Activated CD4-positive, alpha-beta T cell treated with anti-CD3 and anti-CD28 coated beads, Interleukin-2, amount 10 ng/mL, durations not matched to agents 24 days and 14 days (primary cell): ENCODE results near the gene CAPN5. TPM values are rescaled to one million over a fixed set of nuclear protein-coding genes. Genes with fewer than 3 reads are reported as not detected.
"Not testable (repeated sequence)": the region's sequence is repeated elsewhere in the genome, so short reads cannot be mapped to it uniquely, and the experiment has no call there.

ENCODE experiments used
- DNase-seq: peaks from one replicate; pipeline ENCODE4 v3.0.0; 2022
- H3K27ac Mint-ChIP-seq: one replicate; pipeline ENCODE4 v1.8.0; 2022; ENCODE audit warnings: mild to moderate bottlenecking, mixed read lengths
- H3K27me3 Mint-ChIP-seq: one replicate; pipeline ENCODE4 v1.8.0; 2022; ENCODE audit warnings: mixed read lengths
- H3K36me3 Mint-ChIP-seq: one replicate; pipeline ENCODE4 v1.8.0; 2022; ENCODE audit warnings: low read depth, mild to moderate bottlenecking, mixed read lengths
- H3K4me1 Mint-ChIP-seq: one replicate; pipeline ENCODE4 v1.8.0; 2021; ENCODE audit warnings: mixed read lengths
- H3K4me3 Mint-ChIP-seq: one replicate; pipeline ENCODE4 v1.8.0; 2022; ENCODE audit warnings: mild to moderate bottlenecking, moderate library complexity, mixed read lengths
- H3K9me3 Mint-ChIP-seq: one replicate; pipeline ENCODE4 v1.8.0; 2021; ENCODE audit warnings: mixed read lengths
- intact Hi-C: fragments of 100-400 bp; cut with micrococcal nuclease; formaldehyde crosslinking; loops from one replicate; pipeline ENCODE4 v1.15.1; 2023
- total RNA-seq: library from RNA; stranded (reverse); gene quantifications from 2 replicates; pipeline ENCODE4 v1.2.3, GENCODE V29; 2022

CAPN5 gene
- total RNA-seq, 1 donor from 2014 or later, result 0.30 TPM

- Mint-ChIP-seq H3K4me1 (peaks cover 7% of the 10 kb centered on the region), H3K27ac (no peak overlapping the region)
- intact Hi-C loops, result loop anchor here (5.0 kb wide), 4 partner anchors 132 to 317 kb away; partner anchors contain the start of gene ACER3
These were observed 17.7 kb upstream of the CAPN5 start for GRCh38 chr11:77049026-77049425.

DNA sequence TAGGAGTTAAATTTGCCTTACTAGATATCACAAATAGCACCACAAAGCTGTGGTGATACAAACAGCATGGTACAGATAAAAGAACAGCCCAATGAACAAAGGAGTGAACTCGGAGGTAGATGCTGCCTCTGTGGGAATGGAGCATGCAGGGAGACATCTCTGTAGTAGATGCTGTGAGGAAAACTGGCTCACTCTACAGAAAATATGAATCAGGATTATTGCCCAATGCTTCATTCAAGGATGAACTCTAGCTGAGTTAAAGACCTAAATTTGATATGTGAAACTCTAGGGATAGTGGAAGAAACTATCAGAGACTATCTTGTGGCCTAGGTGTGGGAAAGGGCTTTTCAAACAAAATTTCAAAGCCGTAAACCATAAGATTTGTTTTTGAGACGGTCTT, 15.3 kb upstream of the CAPN5 start:
- H3K9me3 Mint-ChIP-seq, result no peaks in the 10 kb centered on the region
- peaks cover 4% of the 10 kb centered on the region for H3K4me1 Mint-ChIP-seq
- no peak for DNase-seq
- H3K36me3 Mint-ChIP-seq, result no peaks in the 10 kb centered on the region
- no peak overlapping the region for H3K27ac Mint-ChIP-seq
- peaks cover 1% of the 10 kb centered on the region for H3K27me3 Mint-ChIP-seq
- no peak overlapping the region for H3K4me3 Mint-ChIP-seq
- intact Hi-C loops, result no loop called here

More at GRCh38 chr11:77049026-77049425, 17.7 kb upstream of the CAPN5 start:
- H3K27me3 Mint-ChIP-seq, result peaks cover 17% of the 10 kb centered on the region
- no peaks in the 10 kb centered on the region for H3K9me3 Mint-ChIP-seq
- H3K36me3 Mint-ChIP-seq, result no peaks in the 10 kb centered on the region
- H3K4me3 Mint-ChIP-seq, result no peak overlapping the region
- DNase-seq, result no peak

- Mint-ChIP-seq H3K27ac (no peak overlapping the region), H3K9me3 (no peaks in the 10 kb centered on the region), H3K27me3 (peaks cover 1% of the 10 kb centered on the region), H3K36me3 (no peaks in the 10 kb centered on the region), H3K4me1 (no peaks in the 10 kb centered on the region), H3K4me3 (no peak overlapping the region)
- intact Hi-C loops, result no loop called here
- DNase-seq, result no peak
These were observed 14.3 kb upstream of the CAPN5 start for GRCh38 chr11:77052518-77052917.

DNA sequence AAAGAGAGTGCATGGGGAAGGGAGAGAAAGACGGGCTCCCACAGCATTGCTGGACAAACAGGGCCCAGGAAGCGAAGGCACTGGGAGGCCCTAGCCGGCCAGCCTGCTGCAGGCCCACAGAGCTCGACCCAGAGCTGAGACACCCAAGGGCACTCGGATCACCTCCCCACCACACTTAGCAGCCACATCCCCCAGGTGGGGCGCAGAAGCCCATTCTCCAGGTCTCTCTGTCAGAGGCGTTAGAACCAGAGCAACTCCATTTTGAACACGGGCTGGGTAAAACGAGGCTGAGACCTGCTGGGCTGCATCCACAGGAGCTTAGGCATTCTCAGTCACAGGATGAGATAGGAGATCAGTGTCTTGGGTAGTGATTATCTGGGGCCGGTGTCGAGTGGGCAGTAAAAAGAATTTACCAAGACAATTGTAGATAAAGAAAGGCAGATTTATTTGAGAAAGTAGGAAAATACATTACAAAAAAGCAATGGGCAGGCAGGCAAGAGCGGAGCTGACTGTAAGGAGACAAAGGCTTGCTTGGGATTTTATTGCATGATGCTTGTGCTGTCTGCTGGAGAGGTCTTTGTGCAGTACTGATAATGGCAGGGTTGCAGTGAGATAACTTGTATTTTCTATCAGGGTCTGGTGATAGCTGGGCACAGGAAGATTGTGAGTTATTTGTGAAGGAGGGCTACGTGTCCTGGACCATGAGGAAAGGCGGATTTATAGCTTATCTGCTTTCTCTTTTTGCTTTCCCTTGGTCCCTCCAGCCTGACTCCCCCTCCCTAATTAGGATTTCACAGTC, 13.4 kb upstream of the CAPN5 start:
- Mint-ChIP-seq H3K9me3 (no peaks in the 10 kb centered on the region), H3K36me3 (no peaks in the 10 kb centered on the region), H3K27me3 (peaks cover 1% of the 10 kb centered on the region), H3K27ac (no peak overlapping the region), H3K4me1 (no peaks in the 10 kb centered on the region), H3K4me3 (no peak overlapping the region)
- intact Hi-C loops, result no loop called here
- no peak for DNase-seq

GRCh38 chr11:77054084-77054483, 12.7 kb upstream of the CAPN5 start:
- no peaks in the 10 kb centered on the region for H3K9me3 Mint-ChIP-seq
- H3K27me3 Mint-ChIP-seq, result peaks cover 1% of the 10 kb centered on the region
- no peak overlapping the region for H3K27ac Mint-ChIP-seq
- H3K36me3 Mint-ChIP-seq, result no peaks in the 10 kb centered on the region
- intact Hi-C loops, result no loop called here
- no peak for DNase-seq
- H3K4me3 Mint-ChIP-seq, result no peak overlapping the region
- no peaks in the 10 kb centered on the region for H3K4me1 Mint-ChIP-seq

DNA sequence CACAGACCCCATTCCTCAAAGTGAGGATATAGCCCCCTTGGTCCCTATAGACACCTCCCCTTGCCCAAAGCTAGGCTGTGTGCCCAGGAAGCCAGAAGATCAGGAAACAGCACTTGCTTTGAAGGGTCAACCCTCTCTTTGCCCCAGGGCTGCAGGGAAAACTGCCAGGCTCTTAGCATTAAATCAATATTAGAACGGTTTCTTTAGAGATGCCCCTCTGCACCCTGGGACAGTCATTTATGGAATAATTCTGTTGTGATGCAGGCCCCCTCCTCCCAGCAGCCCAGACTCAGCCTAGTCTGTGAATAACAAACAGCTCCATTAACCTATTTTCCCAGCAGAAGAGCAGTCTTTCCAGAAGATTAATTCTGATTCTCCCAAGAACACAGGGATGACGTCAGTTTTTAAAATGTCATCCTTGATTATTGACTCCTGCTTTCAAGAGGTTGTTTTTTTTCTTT, 11.6 kb upstream of the CAPN5 start:
- H3K4me3 Mint-ChIP-seq, result no peak overlapping the region
- H3K27me3 Mint-ChIP-seq, result peaks cover 1% of the 10 kb centered on the region
- intact Hi-C loops, result no loop called here
- no peaks in the 10 kb centered on the region for H3K36me3 Mint-ChIP-seq
- H3K4me1 Mint-ChIP-seq, result no peaks in the 10 kb centered on the region
- no peak for DNase-seq
- H3K27ac Mint-ChIP-seq, result no peak overlapping the region
- no peaks in the 10 kb centered on the region for H3K9me3 Mint-ChIP-seq

- Mint-ChIP-seq H3K27me3 (peaks cover 7% of the 10 kb centered on the region), H3K27ac (no peak overlapping the region), H3K9me3 (no peaks in the 10 kb centered on the region), H3K4me3 (no peak overlapping the region), H3K4me1 (no peaks in the 10 kb centered on the region), H3K36me3 (no peaks in the 10 kb centered on the region)
- DNase-seq, result no peak
- intact Hi-C loops, result no loop called here
These were observed 10.9 kb upstream of the CAPN5 start for GRCh38 chr11:77055913-77056312.

DNA sequence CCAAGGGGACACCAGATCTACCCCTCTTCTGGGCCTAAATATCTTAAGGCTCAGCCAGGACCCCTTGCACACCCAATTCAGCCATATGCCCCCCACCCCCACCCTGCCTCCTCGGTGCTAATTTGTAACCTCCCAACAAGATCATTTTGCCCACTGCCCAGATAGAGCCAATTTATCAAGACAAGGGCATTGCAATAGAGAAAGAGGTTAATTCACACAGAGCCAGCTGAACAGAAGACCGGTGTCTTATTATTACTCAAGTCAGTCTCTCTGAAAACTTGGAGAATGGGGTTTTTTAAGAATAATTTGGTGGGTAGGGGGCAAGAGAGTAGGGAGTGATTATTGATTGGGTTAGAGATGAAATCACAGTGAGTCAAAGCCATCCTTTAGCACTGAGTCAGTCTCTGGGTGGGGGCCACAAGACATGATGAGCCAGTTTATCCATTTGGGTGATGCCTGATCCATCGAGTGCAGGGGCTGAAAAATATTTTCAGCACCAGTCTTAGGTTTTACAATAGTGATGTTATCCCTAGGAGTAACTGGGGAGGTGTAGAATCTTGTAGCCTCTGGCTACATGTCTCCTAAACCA, 9.9 kb upstream of the CAPN5 start:
- Mint-ChIP-seq H3K4me3 (no peak overlapping the region), H3K9me3 (no peaks in the 10 kb centered on the region), H3K27ac (no peak overlapping the region), H3K4me1 (no peaks in the 10 kb centered on the region), H3K27me3 (peaks cover 12% of the 10 kb centered on the region), H3K36me3 (no peaks in the 10 kb centered on the region)
- no peak for DNase-seq
- intact Hi-C loops, result no loop called here

DNA sequence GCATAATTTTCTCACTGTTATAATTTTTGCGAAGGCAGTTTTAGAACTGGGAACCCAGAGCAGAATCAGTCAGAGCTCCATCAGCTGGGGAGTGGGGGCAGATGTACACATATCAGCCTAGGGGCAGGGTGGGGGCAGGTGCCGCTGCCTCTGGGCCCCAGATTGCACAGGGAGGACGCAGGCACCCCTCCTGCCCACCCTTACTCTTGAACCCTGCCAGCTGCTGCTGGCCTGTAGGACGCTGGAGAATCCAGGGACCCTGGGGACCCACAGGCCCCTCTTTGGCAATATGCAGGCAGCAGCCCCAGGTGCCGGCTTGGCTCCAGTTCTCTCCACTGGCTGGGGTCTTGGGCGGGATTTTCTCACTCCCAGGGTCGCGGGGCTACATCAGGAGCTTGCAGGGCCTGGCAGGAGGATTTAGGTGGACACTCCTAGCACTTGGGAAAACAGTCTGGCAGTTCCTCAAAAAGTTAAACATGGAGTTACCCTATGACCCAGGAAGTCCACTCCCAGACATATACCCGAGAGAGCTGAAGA, 8.8 kb upstream of the CAPN5 start:
- peaks cover 12% of the 10 kb centered on the region for H3K27me3 Mint-ChIP-seq
- H3K27ac Mint-ChIP-seq, result no peak overlapping the region
- intact Hi-C loops, result no loop called here
- no peaks in the 10 kb centered on the region for H3K4me1 Mint-ChIP-seq
- H3K36me3 Mint-ChIP-seq, result no peaks in the 10 kb centered on the region
- no peak overlapping the region for H3K4me3 Mint-ChIP-seq
- no peaks in the 10 kb centered on the region for H3K9me3 Mint-ChIP-seq
- DNase-seq, result no peak

DNA sequence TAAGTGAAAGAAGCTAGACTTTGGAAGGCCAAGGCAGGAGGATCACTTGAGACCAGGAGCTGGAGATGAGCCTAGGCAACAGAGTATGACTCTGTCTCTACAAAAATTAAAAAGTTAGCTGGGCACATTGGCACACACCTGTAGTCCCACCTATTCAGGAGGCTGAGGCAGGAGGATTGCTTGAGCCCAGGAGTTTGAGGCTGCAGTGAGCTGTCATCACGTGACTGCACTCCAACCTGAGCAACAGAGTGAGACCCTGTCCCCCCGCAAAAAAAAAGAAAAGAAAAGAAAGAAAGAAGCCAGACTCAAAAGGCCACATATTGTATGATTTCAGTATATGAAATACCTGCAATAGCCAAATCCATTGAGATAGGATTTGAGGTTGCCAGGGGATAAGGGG, 7.9 kb upstream of the CAPN5 start:
- no peaks in the 10 kb centered on the region for H3K9me3 Mint-ChIP-seq
- intact Hi-C loops, result no loop called here
- no peaks in the 10 kb centered on the region for H3K4me1 Mint-ChIP-seq
- H3K4me3 Mint-ChIP-seq, result no peak overlapping the region
- H3K27me3 Mint-ChIP-seq, result peaks cover 12% of the 10 kb centered on the region
- H3K27ac Mint-ChIP-seq, result no peak overlapping the region
- H3K36me3 Mint-ChIP-seq, result no peaks in the 10 kb centered on the region
- no peak for DNase-seq

- peaks cover 18% of the 10 kb centered on the region for H3K27me3 Mint-ChIP-seq
- H3K9me3 Mint-ChIP-seq, result no peaks in the 10 kb centered on the region
- intact Hi-C loops, result no loop called here
- no peak overlapping the region for H3K27ac Mint-ChIP-seq
- no peaks in the 10 kb centered on the region for H3K4me1 Mint-ChIP-seq
- H3K36me3 Mint-ChIP-seq, result no peaks in the 10 kb centered on the region
- no peak overlapping the region for H3K4me3 Mint-ChIP-seq
- DNase-seq, result no peak
These were observed 7.0 kb upstream of the CAPN5 start for GRCh38 chr11:77059806-77060205.

- peaks cover 19% of the 10 kb centered on the region for H3K27me3 Mint-ChIP-seq
- intact Hi-C loops, result no loop called here
These were observed 6.5 kb upstream of the CAPN5 start for GRCh38 chr11:77060234-77060633.

GRCh38 chr11:77061258-77061657, 5.5 kb upstream of the CAPN5 start:
- peaks cover 22% of the 10 kb centered on the region for H3K27me3 Mint-ChIP-seq
- H3K27ac Mint-ChIP-seq, H3K4me3 Mint-ChIP-seq, H3K36me3 Mint-ChIP-seq, DNase-seq, H3K9me3 Mint-ChIP-seq, intact Hi-C loops, H3K4me1 Mint-ChIP-seq: not testable (repeated sequence)

More at GRCh38 chr11:77060234-77060633, 6.5 kb upstream of the CAPN5 start:
- Mint-ChIP-seq H3K4me3 (no peak overlapping the region), H3K9me3 (no peaks in the 10 kb centered on the region), H3K27ac (no peak overlapping the region), H3K36me3 (no peaks in the 10 kb centered on the region), H3K4me1 (no peaks in the 10 kb centered on the region)
- no peak for DNase-seq

DNA sequence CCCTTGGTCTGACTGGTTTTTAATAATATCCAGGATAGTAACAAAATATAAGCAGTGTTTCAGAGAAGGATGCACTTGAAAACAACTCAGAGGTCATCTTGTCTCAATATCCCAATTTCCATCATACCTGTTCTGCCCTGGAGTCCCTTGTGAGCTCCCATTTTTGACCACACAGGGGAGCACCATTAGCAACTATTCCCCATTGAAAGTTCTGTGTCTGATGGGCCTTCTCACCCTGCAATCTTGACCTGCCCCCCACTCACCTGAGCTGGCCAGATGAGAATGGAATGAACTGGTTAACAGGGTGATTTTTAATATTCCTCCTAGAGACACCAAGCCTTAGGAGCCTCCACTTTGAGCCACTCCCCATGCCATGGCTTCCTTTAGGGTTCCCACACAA, 3.8 kb upstream of the CAPN5 start:
- intact Hi-C loops, result no loop called here
- H3K27me3 Mint-ChIP-seq, result peaks cover 25% of the 10 kb centered on the region
- H3K4me1 Mint-ChIP-seq, result peaks cover 8% of the 10 kb centered on the region
- H3K9me3 Mint-ChIP-seq, result no peaks in the 10 kb centered on the region
- DNase-seq, result no peak
- no peaks in the 10 kb centered on the region for H3K36me3 Mint-ChIP-seq
- no peak overlapping the region for H3K27ac Mint-ChIP-seq
- no peak overlapping the region for H3K4me3 Mint-ChIP-seq
